A549 (cell line): ENCODE results near the gene SYT1.

ENCODE experiments used
- CTCF ChIP-seq: fragments of >200 bp; sonication (Bioruptor Twin); formaldehyde crosslinking; IDR thresholded peaks from 3 replicates; pipeline ENCODE4 v1.5.1; 2016
- HMGXB4 ChIP-seq: fragments of 250-450 bp; sonication (Bioruptor Pico); IDR thresholded peaks from 2 replicates; pipeline ENCODE4 v1.5.0; 2021; ENCODE audit warnings: mild to moderate bottlenecking, moderate library complexity, borderline replicate concordance

GRCh38 chr12:79085106-79085682, 220.6 kb downstream of the SYT1 start:
- TF ChIP-seq HMGXB4 (CRISPR knock-in tag) (no peak), CTCF (no peak)
